Panc1 (cell line): ENCODE results near the gene RBCK1. TPM values are rescaled to one million over a fixed set of nuclear protein-coding genes. Genes with fewer than 3 reads are reported as not detected.

Experiments
- ATAC-seq: fragments of 200-7000 bp; cut with Tn5 transposase; 2 replicates; pipeline ENCODE4 v1.9.1; 2020; ENCODE audit warnings: mild to moderate bottlenecking, moderate library complexity
- BruUV-seq: library from RNA; stranded (reverse); fragments of 400-500 nt; replicated peaks from 2 replicates; lab custom pipeline; 2021; lab: Mats Ljungman, UMichigan
- CTCF ChIA-PET: fragments of 300-600 bp; sonication (Branson Sonifier 250); formaldehyde crosslinking; loops from one replicate; lab custom pipeline; 2022; ENCODE audit warnings: antibody characterized with exemption; lab: Charles Lee
- POLR2A ChIA-PET: fragments of 300-600 bp; sonication (Branson Sonifier 250); formaldehyde crosslinking; loops from one replicate; lab custom pipeline; 2022; ENCODE audit warnings: antibody characterized with exemption; lab: Charles Lee
- DNase-seq: peaks from one replicate; pipeline ENCODE4 v3.0.0-alpha.2; 2010; ENCODE audit warnings: low read depth, low spot score
- H3K27ac ChIP-seq: 2 replicates; pipeline ENCODE4 v1.5.1; 2011; ENCODE audit warnings: mild to moderate bottlenecking, low read length, inconsistent platforms
- H3K27me3 ChIP-seq: fragments of 200-500 bp; sonication (Bioruptor generic); 2 replicates; pipeline ENCODE4 v1.6.0; 2014; ENCODE audit warnings: low read length, inconsistent platforms; ENCODE audit not compliant: control insufficient read depth, insufficient read depth
- H3K36me3 ChIP-seq: fragments of 200-500 bp; sonication (Bioruptor generic); 2 replicates; pipeline ENCODE4 v1.5.1; 2014; ENCODE audit warnings: inconsistent platforms, mild to moderate bottlenecking, low read length, moderate library complexity; ENCODE audit not compliant: control insufficient read depth, insufficient read depth
- H3K4me1 ChIP-seq: 2 replicates; pipeline ENCODE4 v1.5.1; 2011; ENCODE audit warnings: inconsistent platforms, mild to moderate bottlenecking, low read length, moderate library complexity; ENCODE audit not compliant: control insufficient read depth, insufficient read depth
- H3K4me3 ChIP-seq, 2 experiments: 2 replicates each; pipeline ENCODE4 v1.5.1; 2011 to 2012; ENCODE audit warnings: low read depth in 2 of 2, low read length in 2 of 2, mild to moderate bottlenecking in 2 of 2, inconsistent platforms in 1 of 2, moderate library complexity in 1 of 2
- H3K9me3 ChIP-seq: fragments of 200-500 bp; sonication (Bioruptor generic); 2 replicates; pipeline ENCODE4 v1.5.1; 2014; ENCODE audit warnings: low read depth, mild to moderate bottlenecking, inconsistent platforms, low read length, moderate library complexity; ENCODE audit not compliant: control insufficient read depth, insufficient read depth
- POLR2AphosphoS5 ChIP-seq: IDR thresholded peaks from 2 replicates; pipeline ENCODE4 v1.6.1; 2012; ENCODE audit warnings: mild to moderate bottlenecking, low read depth, low read length, moderate library complexity
- SIN3A ChIP-seq: IDR thresholded peaks from 2 replicates; pipeline ENCODE4 v1.6.1; 2012; ENCODE audit warnings: low read depth, mild to moderate bottlenecking, low read length, moderate library complexity, borderline replicate concordance; ENCODE audit not compliant: insufficient read depth
- TCF7L2 ChIP-seq: IDR thresholded peaks from 2 replicates; pipeline ENCODE4 v1.6.1; 2011; ENCODE audit warnings: mild to moderate bottlenecking, low read depth, low read length, inconsistent platforms
- in situ Hi-C: cut with HindIII; loops from 2 replicates; pipeline ENCODE4 v1.10.0; 2016; ENCODE audit warnings: low sequenced_read_pairs, low pct_unique_long_range_greater_than_20kb
- intact Hi-C: fragments of 100-400 bp; cut with micrococcal nuclease; formaldehyde crosslinking; loops from one replicate; pipeline ENCODE4 v1.10.0; 2022; ENCODE audit not compliant: unreplicated experiment
- total RNA-seq: library from RNA; stranded (reverse); gene quantifications from one replicate; pipeline ENCODE4 v1.2.1, GENCODE V29; 2021; ENCODE audit not compliant: unreplicated experiment
- TF ChIP-seq, protein P1 (sequence below), 2 experiments: IDR thresholded peaks; 2 replicates each; pipeline ENCODE4 v1.6.1; 2011 to 2012; ENCODE audit warnings: low read depth in 2 of 2, control low read depth in 1 of 2, low read length in 1 of 2, mild to moderate bottlenecking in 1 of 2, moderate library complexity in 1 of 2; ENCODE audit not compliant: insufficient read depth in 1 of 2
- TF ChIP-seq, protein P2 (sequence below): fragments of 450-650 bp; IDR thresholded peaks from 2 replicates; pipeline ENCODE4 v1.5.1; 2017; ENCODE audit warnings: mild to moderate bottlenecking

RBCK1 gene
- total RNA-seq, 1 experiment from 2014 or later, result 97.1 TPM

DNA sequence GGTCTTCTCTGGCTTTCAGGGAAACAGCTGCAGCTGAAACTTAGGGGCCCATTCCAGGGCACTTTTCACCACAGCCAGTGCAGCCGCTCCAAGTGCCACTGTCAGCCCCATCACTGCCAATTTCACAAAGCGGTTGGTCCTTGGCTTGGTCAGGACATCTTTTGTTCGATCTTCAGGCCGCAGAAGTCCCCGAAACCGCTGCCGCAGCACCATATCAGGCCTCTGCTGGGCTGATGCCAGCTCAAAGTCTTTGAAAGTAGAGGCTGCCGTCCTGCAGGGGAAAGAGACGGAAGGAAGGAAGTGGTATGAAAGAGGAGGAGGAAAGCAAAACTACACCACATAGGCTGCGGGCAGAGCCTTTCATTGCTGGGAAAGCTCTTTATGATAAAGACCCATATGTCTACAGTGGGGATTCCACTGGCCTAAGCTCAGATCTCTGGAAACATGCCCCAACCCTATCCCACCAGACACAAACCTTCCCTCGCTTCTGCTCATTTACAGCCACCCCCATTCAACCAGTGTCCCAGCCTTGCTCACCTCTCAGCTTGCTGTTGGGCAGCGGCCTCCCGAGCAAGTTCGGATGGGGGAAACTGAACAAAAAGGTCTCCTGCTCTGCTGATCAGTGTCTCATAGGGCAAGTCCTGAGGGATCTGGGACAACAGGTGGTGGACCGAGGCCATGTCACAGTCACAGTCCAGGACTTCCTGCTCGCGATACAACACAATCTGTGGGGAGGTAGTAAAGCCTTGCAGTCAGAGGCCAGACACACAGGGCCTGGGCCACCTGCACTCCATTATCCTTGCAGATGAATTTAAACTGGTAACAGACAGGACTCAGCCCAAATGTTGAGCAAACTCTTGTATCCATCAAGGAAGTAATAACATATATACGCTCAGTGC lies 30.7 kb downstream of the RBCK1 start:
- TF ChIP-seq, protein P1, sequence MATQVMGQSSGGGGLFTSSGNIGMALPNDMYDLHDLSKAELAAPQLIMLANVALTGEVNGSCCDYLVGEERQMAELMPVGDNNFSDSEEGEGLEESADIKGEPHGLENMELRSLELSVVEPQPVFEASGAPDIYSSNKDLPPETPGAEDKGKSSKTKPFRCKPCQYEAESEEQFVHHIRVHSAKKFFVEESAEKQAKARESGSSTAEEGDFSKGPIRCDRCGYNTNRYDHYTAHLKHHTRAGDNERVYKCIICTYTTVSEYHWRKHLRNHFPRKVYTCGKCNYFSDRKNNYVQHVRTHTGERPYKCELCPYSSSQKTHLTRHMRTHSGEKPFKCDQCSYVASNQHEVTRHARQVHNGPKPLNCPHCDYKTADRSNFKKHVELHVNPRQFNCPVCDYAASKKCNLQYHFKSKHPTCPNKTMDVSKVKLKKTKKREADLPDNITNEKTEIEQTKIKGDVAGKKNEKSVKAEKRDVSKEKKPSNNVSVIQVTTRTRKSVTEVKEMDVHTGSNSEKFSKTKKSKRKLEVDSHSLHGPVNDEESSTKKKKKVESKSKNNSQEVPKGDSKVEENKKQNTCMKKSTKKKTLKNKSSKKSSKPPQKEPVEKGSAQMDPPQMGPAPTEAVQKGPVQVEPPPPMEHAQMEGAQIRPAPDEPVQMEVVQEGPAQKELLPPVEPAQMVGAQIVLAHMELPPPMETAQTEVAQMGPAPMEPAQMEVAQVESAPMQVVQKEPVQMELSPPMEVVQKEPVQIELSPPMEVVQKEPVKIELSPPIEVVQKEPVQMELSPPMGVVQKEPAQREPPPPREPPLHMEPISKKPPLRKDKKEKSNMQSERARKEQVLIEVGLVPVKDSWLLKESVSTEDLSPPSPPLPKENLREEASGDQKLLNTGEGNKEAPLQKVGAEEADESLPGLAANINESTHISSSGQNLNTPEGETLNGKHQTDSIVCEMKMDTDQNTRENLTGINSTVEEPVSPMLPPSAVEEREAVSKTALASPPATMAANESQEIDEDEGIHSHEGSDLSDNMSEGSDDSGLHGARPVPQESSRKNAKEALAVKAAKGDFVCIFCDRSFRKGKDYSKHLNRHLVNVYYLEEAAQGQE (IDR thresholded peaks at IDR 0.05; ENCODE audit: insufficient read depth in 1 of 2, low read depth in 2 of 2, low read length in 1 of 2), result no peak
- no peak for TF ChIP-seq SIN3A
- TF ChIP-seq TCF7L2, result no peak
- no peak for TF ChIP-seq POLR2AphosphoS5
- intact Hi-C loops (no loop called here), in situ Hi-C loops (no loop called here)
- ATAC-seq, result no peak
- Histone ChIP-seq H3K9me3 (no peaks in the 10 kb centered on the region), H3K4me1 (no peaks in the 10 kb centered on the region), H3K4me3 (no peak overlapping the region), H3K27ac (no peak overlapping the region), H3K36me3 (peaks cover 15% of the 10 kb centered on the region), H3K27me3 (no peaks in the 10 kb centered on the region)
- DNase-seq, result no peak
- ChIA-PET POLR2A (no interaction called here), CTCF (interaction anchor here (1.4 kb wide), 1 partner anchor 300 kb away, joined by 3 read pairs; no protein-coding TSS in a partner anchor)
- BruUV-seq, result no TSS peak

DNA sequence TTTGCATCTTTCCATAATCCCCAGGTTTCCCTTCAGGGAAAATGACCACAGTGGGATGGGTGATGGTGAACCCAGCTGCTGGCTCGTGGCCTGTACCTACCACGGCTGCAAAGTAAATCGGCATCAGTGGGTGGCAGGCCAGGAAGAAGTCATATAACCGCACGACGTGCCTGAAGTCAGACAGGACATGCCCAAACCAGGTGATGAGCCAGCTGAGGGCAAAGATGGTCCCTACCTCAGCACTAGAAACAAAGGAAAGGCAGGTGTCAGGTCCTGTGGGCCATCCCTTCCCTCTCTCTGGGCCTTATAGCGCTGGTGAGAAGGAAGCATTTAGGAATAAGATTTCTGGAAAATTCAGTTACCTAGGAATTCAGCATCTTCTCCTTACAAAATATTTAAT lies 32.0 kb downstream of the RBCK1 start:
- H3K4me3 ChIP-seq, result no peak overlapping the region
- DNase-seq (no peak), ATAC-seq (no peak)
- H3K4me1 ChIP-seq, result no peaks in the 10 kb centered on the region
- POLR2A ChIA-PET, result no interaction called here
- H3K36me3 ChIP-seq, result peaks cover 15% of the 10 kb centered on the region
- no peaks in the 10 kb centered on the region for H3K9me3 ChIP-seq
- in situ Hi-C loops, result no loop called here
- CTCF ChIA-PET, result no interaction called here
- no peaks in the 10 kb centered on the region for H3K27me3 ChIP-seq
- H3K27ac ChIP-seq, result no peak overlapping the region
- TF ChIP-seq POLR2AphosphoS5, result no peak
- no peak for TF ChIP-seq TCF7L2
- no peak for TF ChIP-seq SIN3A
- TF ChIP-seq, protein P1 (IDR thresholded peaks at IDR 0.05; ENCODE audit: insufficient read depth in 1 of 2, low read depth in 2 of 2, low read length in 1 of 2), result no peak
- TF ChIP-seq, protein P2, sequence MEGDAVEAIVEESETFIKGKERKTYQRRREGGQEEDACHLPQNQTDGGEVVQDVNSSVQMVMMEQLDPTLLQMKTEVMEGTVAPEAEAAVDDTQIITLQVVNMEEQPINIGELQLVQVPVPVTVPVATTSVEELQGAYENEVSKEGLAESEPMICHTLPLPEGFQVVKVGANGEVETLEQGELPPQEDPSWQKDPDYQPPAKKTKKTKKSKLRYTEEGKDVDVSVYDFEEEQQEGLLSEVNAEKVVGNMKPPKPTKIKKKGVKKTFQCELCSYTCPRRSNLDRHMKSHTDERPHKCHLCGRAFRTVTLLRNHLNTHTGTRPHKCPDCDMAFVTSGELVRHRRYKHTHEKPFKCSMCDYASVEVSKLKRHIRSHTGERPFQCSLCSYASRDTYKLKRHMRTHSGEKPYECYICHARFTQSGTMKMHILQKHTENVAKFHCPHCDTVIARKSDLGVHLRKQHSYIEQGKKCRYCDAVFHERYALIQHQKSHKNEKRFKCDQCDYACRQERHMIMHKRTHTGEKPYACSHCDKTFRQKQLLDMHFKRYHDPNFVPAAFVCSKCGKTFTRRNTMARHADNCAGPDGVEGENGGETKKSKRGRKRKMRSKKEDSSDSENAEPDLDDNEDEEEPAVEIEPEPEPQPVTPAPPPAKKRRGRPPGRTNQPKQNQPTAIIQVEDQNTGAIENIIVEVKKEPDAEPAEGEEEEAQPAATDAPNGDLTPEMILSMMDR, result no peak
- intact Hi-C loops, result no loop called here
- BruUV-seq, result no TSS peak
